ENCODE data around the gene CCDC188.

CCDC188 gene

DNA sequence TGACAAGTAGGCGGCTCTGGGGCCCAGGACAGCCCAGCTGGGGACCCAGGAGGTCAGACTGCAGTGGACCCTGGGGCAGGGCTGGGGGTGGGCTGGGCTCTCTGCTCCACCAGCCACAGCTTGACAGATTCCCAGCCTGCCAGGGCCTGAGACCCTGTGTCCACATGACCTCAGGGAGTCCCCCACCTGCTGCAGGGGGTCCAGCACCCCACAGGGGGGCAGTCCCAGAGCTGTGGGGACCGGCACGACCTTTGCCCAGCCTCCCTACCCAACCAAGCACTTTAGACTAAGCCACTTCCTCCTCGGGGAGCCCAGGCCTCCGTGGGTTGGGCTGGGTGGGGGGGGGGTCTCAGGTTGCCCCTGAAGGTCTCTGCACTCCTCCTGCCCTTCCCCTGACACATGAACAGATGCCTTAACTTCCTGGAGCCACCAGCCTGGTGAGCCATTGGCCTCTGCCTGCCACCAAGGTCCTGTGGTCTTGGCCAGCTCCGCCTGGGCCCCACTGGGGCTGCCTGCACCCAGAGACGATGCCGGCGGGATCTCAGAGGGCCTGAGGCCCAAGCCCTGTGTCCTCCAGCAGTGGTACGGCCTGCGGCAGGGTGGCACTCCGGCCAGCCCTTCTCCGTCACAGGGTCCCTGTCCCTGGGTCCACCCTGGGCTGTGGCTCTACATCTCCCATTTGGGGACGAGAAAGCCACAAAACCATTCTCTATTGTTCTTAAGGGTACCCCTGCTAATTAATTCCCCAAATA lies 3.4 kb downstream of the CCDC188 start:
- TF ChIP-seq, protein P1, sequence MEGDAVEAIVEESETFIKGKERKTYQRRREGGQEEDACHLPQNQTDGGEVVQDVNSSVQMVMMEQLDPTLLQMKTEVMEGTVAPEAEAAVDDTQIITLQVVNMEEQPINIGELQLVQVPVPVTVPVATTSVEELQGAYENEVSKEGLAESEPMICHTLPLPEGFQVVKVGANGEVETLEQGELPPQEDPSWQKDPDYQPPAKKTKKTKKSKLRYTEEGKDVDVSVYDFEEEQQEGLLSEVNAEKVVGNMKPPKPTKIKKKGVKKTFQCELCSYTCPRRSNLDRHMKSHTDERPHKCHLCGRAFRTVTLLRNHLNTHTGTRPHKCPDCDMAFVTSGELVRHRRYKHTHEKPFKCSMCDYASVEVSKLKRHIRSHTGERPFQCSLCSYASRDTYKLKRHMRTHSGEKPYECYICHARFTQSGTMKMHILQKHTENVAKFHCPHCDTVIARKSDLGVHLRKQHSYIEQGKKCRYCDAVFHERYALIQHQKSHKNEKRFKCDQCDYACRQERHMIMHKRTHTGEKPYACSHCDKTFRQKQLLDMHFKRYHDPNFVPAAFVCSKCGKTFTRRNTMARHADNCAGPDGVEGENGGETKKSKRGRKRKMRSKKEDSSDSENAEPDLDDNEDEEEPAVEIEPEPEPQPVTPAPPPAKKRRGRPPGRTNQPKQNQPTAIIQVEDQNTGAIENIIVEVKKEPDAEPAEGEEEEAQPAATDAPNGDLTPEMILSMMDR (IDR thresholded peaks at IDR 0.05; ENCODE audit: insufficient read depth, low read depth, low read length, missing control alignments) = no peak
- no peak for DNase-seq (ENCODE audit: low read depth)
- H3K4me3 ChIP-seq (ENCODE audit: low read length) = no peak overlapping the region

DNA sequence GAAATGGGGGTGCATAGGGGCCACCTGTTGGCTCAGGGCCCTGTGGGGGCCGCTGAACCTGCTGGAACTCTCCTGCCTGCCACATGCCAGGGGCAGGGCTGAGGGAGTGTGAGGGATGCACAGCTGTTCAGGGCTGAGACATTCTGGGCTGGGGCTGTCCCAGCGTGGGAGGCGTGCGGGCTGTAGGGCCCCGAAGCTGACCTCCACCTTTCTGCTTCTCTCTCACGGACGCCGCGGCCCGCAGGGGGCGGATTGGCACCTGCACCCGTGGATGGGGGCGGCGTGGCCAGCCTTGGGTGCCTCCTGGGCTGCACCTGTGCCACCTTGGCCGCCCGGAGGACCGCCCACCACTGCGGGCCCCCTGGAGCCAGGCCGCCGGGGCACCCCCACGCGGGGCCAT lies 4.1 kb downstream of the CCDC188 start:
- no peak overlapping the region for H3K4me3 ChIP-seq (ENCODE audit: low read length)
- TF ChIP-seq, protein P1 (IDR thresholded peaks at IDR 0.05; ENCODE audit: insufficient read depth, low read depth, low read length, missing control alignments) = no peak
- no peak for DNase-seq (ENCODE audit: low read depth)

DNA sequence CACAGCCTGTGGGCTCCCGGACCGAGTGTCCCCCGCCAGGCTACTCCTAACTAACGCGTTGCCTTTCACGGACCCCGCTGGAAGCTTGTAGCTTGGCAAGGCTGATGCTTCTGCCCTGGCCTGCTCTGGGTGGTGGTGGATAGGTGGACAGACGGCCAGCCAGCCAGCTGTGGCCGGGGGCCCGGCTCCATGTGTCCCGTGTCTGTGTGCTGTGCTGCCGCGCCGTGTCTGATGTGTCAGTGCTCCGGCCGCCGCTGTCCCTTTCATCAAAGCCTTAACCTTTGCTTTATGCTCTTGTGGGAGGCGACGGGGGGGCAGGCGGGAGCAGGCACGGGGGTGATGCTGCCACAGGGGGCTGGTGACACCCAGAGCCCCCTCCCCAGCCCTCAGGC lies 5.0 kb downstream of the CCDC188 start:
- TF ChIP-seq, protein P1 (IDR thresholded peaks at IDR 0.05; ENCODE audit: insufficient read depth, low read depth, low read length, missing control alignments) = no peak
- no peak overlapping the region for H3K4me3 ChIP-seq (ENCODE audit: low read length)
- no peak for DNase-seq (ENCODE audit: low read depth)

DNA sequence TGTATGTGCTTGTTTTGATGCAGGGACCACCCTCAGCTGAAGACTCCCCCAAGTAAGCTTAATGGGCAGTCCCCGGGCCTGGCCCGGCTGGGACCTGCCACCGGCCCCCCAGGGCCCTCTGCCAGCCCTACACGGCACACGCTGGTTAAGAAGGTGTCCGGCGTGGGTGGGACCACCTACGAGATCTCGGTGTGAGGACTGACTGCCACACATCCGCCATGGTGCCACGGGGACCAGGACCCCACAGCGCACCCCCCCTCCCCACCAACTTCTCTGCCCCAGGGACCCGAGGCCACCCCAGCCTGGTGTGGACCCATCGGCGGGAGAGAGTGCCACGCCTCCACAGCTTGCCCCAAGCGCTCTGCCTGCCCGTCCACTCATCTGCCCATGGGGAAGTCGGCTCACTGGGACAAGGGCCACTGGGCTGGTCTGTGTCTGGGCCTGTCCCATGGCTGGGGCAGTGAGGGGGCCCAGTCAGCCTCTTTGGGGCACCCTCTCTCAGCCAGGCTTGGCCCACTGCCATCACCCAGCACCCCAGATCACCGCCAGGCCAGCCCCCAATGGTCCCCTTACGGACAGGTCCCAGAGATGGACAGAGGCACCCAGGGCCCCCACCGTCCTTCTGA lies 5.5 kb downstream of the CCDC188 start:
- DNase-seq (ENCODE audit: low read depth) = no peak
- TF ChIP-seq, protein P1 (IDR thresholded peaks at IDR 0.05; ENCODE audit: insufficient read depth, low read depth, low read length, missing control alignments) = no peak

DNA sequence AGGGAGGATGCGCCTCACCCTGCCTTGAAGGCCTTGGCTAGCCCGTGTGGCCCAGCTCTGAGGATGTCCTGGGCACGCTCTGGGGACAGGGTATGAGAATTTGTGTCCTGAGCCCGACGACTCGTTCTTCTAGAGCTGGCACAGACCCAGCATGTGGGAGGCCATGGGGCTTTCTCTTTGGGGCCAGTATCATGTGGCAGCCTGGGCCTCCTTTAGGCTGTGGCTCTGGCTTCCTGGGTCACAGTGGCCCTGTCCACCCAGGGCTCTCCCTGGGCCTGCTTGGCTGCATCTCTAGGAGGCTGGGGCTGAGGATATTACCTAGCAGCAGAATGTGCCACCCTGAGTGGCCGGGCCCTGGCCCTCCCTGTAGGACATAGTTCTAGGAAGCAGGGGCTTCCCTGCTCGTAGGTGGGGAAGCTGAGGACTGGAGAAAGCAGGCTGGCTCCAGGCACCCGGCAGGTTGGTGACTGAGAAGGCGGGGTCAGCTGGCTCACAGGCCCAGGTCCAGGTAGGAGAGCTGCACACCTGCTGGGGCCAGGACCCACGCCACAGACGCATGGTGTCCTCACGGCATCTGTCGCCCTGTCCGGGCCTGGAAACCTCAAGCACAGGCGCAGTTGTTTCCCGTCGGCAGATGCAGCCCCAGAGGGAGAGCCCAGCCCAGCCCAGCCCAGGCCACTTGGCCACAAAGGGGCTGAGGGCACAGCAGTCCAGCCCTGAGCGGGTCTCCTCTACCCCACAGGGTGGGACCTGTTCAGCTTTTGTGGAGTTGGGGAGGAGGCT lies 6.8 kb downstream of the CCDC188 start:
- DNase-seq (ENCODE audit: low read depth) = no peak
- H3K4me3 ChIP-seq (ENCODE audit: low read length) = no peak overlapping the region
- TF ChIP-seq, protein P1 (IDR thresholded peaks at IDR 0.05; ENCODE audit: insufficient read depth, low read depth, low read length, missing control alignments) = no peak

More for the DNA sequence above, 5.5 kb downstream of the CCDC188 start:
- no peak overlapping the region for H3K4me3 ChIP-seq (ENCODE audit: low read length)

DNA sequence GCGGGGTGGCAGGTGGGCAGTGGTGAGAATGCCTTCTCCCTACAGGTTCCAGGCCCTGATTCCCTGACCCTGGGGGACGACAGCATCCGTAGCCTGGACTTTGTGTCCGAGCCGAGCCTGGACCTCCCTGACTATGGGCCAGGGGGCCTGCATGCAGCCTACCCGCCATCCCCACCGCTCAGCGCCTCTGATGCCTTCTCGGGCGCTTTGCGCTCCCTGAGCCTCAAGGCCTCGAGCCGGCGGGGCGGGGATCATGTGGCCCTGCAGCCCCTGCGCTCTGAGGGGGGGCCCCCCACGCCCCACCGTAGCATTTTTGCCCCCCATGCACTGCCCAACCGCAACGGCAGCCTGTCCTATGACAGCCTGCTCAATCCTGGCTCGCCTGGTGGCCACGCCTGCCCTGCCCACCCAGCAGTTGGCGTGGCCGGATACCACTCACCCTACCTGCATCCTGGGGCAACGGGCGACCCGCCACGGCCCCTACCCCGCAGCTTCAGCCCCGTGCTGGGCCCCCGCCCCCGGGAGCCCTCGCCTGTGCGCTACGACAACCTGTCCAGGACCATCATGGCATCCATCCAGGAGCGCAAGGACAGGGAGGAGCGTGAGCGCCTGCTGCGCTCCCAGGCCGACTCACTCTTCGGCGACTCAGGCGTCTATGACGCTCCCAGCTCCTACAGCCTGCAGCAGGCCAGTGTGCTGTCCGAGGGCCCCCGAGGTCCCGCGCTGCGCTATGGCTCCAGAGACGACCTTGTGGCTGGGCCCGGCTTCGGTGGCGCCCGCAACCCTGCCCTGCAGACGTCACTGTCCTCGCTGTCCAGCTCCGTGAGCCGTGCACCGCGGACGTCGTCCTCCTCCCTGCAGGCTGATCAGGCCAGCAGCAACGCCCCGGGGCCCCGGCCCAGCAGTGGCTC lies 7.9 kb downstream of the CCDC188 start:
- DNase-seq (ENCODE audit: low read depth) = no peak
- TF ChIP-seq, protein P1 (IDR thresholded peaks at IDR 0.05; ENCODE audit: insufficient read depth, low read depth, low read length, missing control alignments) = no peak
- H3K4me3 ChIP-seq (ENCODE audit: low read length) = no peak overlapping the region
